Inferior parietal cortex (tissue), 1 donor: ENCODE results near the gene NUP214.
"Not testable (repeated sequence)": the region's sequence is repeated elsewhere in the genome, so short reads cannot be mapped to it uniquely, and the experiment has no call there.

ENCODE experiments used
- DNase-seq: peaks from one replicate; pipeline ENCODE4 v3.0.0-alpha.2; 2016; ENCODE audit errors: extremely low spot score

The NUP214 gene

DNA sequence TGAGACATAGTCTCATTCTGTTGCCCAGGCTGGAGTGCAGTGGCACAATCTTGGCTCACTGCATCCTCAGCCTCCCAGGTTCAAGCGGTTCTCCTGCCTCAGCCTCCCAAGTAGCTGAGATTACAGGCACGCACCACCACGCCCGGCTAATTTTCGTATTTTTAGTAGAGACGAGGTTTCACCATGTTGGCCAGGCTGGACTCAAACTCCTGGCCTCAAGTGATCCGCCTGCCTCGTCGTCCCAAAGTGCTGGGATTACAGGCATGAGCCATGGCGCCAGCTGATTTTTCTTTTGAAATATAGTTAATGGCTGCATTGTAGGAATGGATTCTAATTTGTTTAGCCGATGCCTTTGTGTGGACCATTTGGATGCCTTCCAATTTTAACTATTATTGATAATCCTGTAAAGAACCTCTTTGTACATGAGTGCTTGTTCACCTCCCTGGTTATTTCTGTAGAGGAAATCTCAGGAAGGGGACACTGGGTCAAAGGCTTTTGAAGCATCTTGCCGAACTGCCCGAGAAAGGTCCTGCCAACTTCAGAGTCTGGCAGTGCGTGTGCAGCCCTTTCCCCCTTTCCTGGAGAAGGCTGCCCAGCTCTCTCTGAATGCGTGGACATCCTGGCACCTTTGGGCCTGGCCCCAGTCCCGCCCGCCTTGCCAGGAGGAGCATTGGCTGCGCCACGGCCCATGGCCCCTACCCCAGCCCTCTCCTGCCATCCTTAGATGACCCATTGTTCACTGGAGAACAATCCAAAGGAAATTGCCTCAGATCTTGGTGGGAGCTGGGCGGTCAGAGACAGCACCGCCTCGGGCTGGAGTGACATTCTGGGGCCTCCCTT lies 8.9 kb upstream of the NUP214 start:
- no peak for DNase-seq

DNA sequence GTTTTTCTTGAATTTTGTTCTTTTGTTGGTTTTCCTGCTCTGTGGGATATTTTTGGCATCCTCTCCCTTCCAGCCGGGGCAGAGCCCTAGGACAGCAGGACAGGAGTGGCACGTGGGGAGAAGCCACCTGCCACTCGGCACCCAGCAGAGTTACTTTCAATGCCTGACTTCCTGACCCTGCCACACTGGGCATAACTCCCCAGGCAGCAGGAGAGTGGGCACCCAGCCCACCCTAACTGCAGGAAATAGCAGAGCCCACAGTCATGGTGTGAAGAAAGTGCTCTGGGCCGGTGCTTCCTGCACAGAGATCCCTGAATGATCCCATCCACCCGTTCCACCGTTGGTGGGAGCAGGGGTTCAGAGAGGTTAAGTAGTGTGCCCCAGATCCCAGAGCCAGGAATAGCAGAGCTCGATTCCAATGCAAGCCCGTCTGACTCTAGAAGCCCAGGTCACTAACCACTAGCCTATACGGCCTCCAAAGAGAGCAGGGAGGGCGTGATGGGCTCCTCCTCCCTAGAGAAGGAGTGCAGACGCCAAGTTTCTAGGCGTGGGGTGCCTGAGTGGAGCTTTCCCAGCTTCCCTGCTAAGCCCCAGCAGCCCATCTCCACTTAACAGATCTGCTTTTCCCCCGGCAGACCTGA lies 8.1 kb upstream of the NUP214 start:
- DNase-seq, result no peak

GRCh38 chr9:131117762-131118145 lies 7.6 kb upstream of the NUP214 start:
- DNase-seq, result no peak

DNA sequence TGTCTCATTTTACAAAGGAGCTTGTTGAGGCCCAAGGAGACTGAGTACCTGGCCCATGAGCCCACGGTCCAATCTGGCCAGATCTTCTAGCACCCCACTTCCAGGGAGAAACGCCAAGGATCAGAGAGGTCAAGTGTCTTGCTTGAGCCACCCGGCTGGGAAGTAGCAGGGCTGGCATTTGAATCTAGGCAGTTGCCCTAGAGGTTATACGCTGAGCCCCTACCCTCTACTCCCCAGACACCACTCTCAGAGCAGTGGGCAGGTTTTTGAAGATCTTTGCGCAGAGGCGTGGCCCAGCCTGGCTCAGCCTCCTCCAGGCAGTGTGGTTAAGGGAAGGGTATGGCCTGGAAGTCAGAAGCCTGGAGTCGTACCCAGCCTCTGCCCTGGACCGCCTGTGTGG lies 5.8 kb upstream of the NUP214 start:
- DNase-seq, result no peak

DNA sequence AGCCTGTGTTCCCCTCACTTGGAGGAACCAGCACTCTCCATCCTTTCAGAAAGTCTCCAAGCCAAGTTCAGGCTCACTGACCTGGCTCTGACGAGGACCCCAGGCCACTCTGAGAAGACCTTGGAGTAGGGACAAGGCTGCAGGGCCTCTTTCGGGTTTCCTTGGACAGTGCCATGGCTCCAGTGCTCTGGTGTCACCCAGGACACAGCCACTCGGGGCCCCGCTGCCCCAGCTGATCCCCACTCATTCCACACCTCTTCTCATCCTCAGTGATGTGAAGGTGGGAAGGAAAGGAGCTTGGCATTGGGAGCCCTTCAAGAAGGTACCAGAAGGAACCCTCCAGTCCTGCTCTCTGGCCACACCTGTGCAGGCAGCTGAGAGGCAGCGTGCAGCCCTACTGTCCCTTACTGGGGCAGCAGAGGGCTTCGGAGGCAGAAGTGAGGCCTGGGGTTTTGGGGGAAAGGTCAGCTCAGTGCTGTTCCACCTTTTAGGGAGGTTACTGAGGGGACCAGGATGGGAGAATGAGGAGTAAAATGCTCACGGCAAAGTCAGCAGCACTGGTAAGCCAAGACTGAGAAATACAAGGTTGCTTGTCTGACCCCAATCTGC lies 4.7 kb upstream of the NUP214 start:
- no peak for DNase-seq

DNA sequence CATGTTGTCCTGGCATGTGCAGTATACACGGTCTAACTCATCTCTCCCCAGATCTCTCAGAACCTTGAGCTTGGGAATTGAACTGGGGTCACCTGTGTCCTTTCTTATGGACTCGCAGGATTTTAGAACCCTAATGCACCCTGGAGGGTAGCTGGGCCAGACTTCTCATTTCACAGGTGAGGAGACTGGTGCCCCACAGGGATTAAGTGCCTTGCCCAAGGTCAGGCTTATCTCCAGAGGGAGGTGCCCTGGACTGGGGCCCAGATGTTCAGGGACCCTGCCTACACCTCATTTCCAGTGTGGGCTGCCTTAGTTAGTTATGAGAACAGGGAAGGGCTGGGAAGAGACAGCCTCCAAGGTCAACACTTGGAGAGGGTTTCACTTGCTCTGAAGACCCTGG lies 4.0 kb upstream of the NUP214 start:
- DNase-seq, result no peak

GRCh38 chr9:131122158-131122557 lies 3.2 kb upstream of the NUP214 start:
- DNase-seq, result no peak

DNA sequence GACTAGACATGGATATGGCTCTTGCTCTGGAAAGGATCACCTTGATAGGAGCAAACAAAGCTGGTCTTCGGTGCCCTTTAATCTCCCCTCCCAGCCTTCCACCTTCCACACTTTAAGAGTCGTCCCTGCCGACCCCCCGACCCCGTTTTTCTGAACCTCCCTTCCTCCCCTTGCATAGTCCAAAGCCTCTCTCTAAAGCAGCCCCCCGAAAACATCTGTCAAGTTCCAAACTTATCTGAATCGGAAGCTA lies 423 bp upstream of the NUP214 start:
- no peak for DNase-seq

DNA sequence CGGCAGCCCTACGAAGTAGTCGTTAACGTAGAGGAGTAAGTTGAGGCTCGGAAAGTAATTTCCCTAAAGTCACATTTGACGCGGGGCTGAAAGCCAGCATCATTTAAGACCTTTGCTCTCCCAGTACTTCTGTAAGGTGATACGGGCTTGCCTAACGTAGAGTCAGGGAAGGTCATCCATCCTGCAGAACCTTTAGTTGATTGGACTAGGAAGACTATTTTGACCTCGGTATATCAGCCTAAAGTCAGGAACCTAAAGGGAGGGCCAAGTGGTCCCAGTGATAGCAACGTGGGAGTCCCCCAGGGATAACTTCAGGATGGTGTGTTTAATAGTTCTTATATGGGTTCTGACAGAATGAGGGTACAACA lies 657 bp downstream of the NUP214 start:
- no peak for DNase-seq

DNA sequence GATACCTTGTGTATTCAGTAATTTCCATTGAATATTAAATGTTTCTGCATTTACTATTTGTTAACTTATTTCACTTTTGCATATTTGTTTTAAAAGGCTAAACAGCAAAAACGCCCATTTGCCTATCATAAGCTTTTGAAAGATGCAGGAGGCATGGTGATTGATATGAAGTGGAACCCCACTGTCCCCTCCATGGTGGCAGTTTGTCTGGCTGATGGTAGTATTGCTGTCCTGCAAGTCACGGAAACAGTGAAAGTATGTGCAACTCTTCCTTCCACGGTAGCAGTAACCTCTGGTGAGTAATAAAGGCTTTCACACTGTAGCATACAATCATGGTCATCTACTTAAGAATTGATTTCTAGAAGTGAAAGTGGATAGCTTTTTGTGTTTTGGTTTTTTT lies 3.8 kb downstream of the NUP214 start:
- DNase-seq, result no peak

GRCh38 chr9:131138676-131139075 lies 13.3 kb downstream of the NUP214 start:
- DNase-seq, result no peak

DNA sequence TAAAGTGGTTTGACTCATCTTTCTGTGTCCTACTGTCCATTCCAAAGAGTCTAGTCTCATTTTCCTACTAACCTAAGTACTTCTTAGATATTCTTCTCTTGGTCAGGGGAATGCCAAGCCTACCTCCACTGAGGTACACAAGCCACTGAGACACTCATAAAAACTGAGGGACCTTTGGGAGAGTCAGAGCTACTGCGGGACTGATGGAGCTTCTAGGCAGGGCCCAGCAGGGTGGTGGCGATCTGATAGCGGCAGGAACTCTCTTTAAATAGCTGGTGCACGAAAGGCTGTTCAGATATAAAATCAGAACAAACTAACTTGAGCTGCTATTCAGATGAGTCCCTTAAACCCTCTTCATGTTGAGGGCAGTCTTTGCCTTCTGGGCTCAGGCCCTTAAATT lies 14.7 kb downstream of the NUP214 start:
- DNase-seq, result no peak

GRCh38 chr9:131140550-131140949 lies 15.2 kb downstream of the NUP214 start:
- DNase-seq, result no peak

GRCh38 chr9:131142160-131142559 lies 16.8 kb downstream of the NUP214 start:
- no peak for DNase-seq

DNA sequence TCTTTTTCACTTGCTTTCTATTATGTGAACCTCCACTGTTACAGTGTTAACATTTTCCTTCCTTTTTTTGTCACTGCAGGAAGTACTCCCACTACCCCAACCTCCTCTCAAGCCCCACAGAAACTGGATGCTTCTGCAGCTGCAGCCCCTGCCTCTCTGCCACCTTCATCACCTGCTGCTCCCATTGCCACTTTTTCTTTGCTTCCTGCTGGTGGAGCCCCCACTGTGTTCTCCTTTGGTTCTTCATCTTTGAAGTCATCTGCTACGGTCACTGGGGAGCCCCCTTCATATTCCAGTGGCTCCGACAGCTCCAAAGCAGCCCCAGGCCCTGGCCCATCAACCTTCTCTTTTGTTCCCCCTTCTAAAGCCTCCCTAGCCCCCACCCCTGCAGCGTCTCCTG lies 18.8 kb downstream of the NUP214 start:
- DNase-seq, result no peak

- DNase-seq, result no peak
Observed at GRCh38 chr9:131145245-131145644, 19.9 kb downstream of the NUP214 start.

DNA sequence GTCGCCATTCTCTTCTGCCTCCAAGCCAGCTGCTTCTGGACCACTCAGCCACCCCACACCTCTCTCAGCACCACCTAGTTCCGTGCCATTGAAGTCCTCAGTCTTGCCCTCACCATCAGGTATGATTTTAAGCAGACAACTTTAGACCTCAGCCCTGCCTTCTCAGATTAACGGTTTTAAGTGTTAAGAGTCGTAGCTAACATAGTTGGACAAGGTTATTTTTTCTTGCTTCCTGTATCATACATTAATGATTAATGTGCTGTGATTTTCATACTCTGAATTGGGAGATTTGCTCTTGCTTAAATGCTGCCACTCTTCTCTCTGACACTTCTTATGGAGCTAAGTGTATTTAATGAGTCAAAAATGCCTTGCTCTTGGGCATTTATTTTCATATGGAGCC lies 20.8 kb downstream of the NUP214 start:
- no peak for DNase-seq

DNA sequence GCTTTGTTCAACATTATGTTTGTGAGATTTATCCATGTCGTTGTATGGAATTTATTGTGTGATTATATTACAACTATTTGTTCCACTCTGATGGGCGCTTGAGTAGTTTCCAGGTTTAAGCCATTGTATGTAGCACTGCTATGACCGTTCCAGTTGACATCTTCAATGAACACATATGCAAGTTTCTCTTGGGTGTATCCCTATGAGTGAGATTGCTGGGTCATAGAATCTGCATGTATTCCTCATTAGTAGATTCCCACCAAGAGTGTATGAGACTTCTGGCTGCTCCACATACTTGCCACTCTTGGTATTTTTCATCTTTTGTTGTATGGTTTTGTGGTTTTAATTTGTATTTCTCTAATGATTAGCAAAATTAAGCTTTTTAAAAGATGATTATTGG lies 22.9 kb downstream of the NUP214 start:
- DNase-seq, result no peak

DNA sequence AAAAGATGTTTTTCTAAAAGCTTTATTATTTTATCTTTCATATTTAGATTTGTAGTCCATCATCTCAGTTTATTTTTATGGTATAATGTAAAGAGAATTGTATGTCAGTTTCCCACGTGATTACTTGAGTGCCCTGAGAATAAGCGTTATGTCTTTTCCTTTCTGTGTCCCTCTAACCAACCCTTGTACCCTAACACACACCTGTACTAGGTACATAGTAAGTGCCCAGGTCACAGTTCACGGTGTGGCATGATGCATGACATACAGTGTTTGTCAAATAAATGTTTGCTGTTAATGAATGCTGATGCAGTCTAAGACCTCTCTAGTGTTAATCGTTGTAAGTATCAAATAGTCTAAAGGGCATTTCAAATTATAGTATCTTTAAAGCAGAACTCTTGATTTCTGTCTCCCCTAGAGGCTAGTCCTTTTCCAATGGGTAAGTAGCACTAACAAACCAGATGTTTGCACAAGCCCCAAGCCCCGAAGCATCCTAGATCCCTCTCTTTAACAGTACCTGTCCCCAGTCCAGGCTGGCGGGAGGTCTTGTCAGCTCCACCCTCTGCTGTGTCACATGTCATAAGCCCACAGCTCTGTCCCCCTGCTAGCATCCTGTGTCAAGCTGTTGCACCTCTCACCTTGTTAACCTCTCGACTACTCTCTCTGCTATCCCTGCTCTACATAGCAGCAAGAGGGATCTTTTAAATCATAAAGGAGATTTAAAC lies 23.7 kb downstream of the NUP214 start:
- DNase-seq, result no peak

- no peak for DNase-seq
Observed at GRCh38 chr9:131149688-131150053, 24.3 kb downstream of the NUP214 start.

DNA sequence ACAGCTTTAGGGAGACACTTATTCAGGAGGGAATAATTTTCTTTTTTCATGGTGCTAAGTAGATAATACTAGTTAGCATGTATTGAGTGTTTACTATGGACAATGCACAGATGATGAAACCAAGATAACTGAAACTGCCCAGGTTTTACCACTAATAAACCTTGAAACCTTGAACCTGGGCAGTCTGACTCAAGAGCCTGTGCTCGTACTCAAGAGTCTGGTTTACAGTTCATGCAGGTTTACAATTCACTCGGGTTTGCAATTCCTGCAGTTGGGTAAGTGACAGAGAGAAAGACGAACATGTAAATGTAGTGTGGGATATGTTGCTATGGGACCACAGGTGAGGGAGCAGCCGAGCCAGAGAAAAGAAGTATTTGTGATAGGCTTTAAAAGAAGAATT lies 28.2 kb downstream of the NUP214 start:
- DNase-seq, result no peak

- DNase-seq, result not testable (repeated sequence)
Observed at GRCh38 chr9:131158673-131159072, 33.3 kb downstream of the NUP214 start.
